Osteoblast (primary cell): ENCODE measurements around the gene CD53. TPM values are rescaled to one million over a fixed set of nuclear protein-coding genes. Genes with fewer than 3 reads are reported as not detected.

ENCODE experiments used
- DNase-seq: peaks from one replicate; pipeline ENCODE4 v3.0.0; 2011; ENCODE audit warnings: low spot score, mixed read lengths; ENCODE audit not compliant: insufficient read length; ENCODE audit errors: missing footprints
- H2AFZ ChIP-seq: 2 replicates; pipeline ENCODE4 v1.6.0; 2011; ENCODE audit warnings: mild to moderate bottlenecking, low read length
- H3K27ac ChIP-seq: 2 replicates; pipeline ENCODE4 v1.5.1; 2011; ENCODE audit warnings: mild to moderate bottlenecking, low read depth, low read length, moderate library complexity
- H3K27me3 ChIP-seq: 2 replicates; pipeline ENCODE4 v1.6.0; 2012; ENCODE audit warnings: mild to moderate bottlenecking, control low read depth, inconsistent platforms, low read length, moderate library complexity; ENCODE audit not compliant: insufficient read depth
- H3K36me3 ChIP-seq: 2 replicates; pipeline ENCODE4 v1.5.1; 2011; ENCODE audit warnings: mild to moderate bottlenecking, low read length, control low read depth, moderate library complexity; ENCODE audit not compliant: insufficient read depth
- H3K4me1 ChIP-seq: 2 replicates; pipeline ENCODE4 v1.5.1; 2011; ENCODE audit warnings: mild to moderate bottlenecking, low read length, control low read depth, moderate library complexity; ENCODE audit not compliant: insufficient read depth
- H3K4me2 ChIP-seq: 2 replicates; pipeline ENCODE4 v1.6.0; 2011; ENCODE audit warnings: mild to moderate bottlenecking, low read length; ENCODE audit not compliant: insufficient read depth
- H3K4me3 ChIP-seq: fragments of 200-600 bp; sonication (generic); 3 replicates; pipeline ENCODE4 v1.5.1; 2012; ENCODE audit warnings: mild to moderate bottlenecking, low read length, inconsistent platforms; ENCODE audit not compliant: insufficient read depth
- H3K79me2 ChIP-seq: 2 replicates; pipeline ENCODE4 v1.6.0; 2012; ENCODE audit warnings: mild to moderate bottlenecking, low read length, control low read depth, inconsistent platforms; ENCODE audit not compliant: insufficient read depth
- H3K9me3 ChIP-seq: 2 replicates; pipeline ENCODE4 v1.5.1; 2011; ENCODE audit warnings: low read depth, low read length, control low read depth
- H4K20me1 ChIP-seq: 2 replicates; pipeline ENCODE4 v1.6.0; 2012; ENCODE audit warnings: mild to moderate bottlenecking, low read length, control low read depth; ENCODE audit not compliant: insufficient read depth
- total RNA-seq: library from RNA; depleted of rRNA; stranded (reverse); fragments of >200 nt; gene quantifications from 2 replicates; pipeline ENCODE4 v1.2.3, GENCODE V29; 2012
- TF ChIP-seq, protein P1 (sequence below): IDR thresholded peaks from 2 replicates; pipeline ENCODE4 v1.5.1; 2011; ENCODE audit warnings: mild to moderate bottlenecking, low read depth, low read length, moderate library complexity; ENCODE audit errors: extremely low read depth

CD53 gene
- total RNA-seq, 1 donor: 0.36 TPM

DNA sequence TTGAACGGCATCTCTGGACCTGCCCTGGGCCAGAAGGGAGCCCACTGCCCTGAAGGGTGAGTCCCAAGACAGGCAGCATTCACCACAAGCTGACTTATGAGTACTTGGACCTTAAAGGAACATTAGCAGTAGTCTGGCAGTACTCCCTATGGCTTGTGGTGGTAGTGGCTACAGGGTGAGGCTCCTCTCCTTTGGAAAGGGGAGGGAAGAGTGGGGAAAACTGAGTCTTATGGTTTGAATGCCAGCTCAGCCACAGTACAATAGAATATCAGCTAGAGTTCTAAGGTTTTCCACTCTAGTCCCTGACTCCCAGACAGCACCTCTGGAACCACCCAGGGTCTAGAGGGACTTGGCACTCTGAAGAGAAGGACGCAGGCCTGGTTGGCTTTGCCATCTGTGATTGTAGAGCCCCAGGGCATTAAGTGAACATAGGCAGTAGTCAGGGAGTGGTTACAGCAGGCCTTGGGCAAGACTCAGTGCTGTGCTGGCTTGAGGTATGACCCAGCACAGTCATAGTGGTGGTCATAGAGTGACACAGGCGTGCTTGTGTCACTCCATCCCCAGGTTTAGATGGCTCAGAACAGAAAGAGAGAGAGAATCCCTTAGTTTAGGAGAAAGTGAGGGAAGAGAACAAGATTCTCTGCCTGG lies 31.0 kb downstream of the CD53 start:
- DNase-seq: no peak
- H2AFZ ChIP-seq: no peak overlapping the region
- no peak overlapping the region for H3K4me3 ChIP-seq
- H3K4me1 ChIP-seq: no peaks in the 10 kb centered on the region
- no peaks in the 10 kb centered on the region for H3K27me3 ChIP-seq
- H3K9me3 ChIP-seq: no peaks in the 10 kb centered on the region
- TF ChIP-seq, protein P1, sequence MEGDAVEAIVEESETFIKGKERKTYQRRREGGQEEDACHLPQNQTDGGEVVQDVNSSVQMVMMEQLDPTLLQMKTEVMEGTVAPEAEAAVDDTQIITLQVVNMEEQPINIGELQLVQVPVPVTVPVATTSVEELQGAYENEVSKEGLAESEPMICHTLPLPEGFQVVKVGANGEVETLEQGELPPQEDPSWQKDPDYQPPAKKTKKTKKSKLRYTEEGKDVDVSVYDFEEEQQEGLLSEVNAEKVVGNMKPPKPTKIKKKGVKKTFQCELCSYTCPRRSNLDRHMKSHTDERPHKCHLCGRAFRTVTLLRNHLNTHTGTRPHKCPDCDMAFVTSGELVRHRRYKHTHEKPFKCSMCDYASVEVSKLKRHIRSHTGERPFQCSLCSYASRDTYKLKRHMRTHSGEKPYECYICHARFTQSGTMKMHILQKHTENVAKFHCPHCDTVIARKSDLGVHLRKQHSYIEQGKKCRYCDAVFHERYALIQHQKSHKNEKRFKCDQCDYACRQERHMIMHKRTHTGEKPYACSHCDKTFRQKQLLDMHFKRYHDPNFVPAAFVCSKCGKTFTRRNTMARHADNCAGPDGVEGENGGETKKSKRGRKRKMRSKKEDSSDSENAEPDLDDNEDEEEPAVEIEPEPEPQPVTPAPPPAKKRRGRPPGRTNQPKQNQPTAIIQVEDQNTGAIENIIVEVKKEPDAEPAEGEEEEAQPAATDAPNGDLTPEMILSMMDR: no peak
- no peaks in the 10 kb centered on the region for H3K36me3 ChIP-seq
- no peaks in the 10 kb centered on the region for H3K79me2 ChIP-seq
- no peak overlapping the region for H3K27ac ChIP-seq
- H4K20me1 ChIP-seq: no peaks in the 10 kb centered on the region
- H3K4me2 ChIP-seq: no peak overlapping the region

DNA sequence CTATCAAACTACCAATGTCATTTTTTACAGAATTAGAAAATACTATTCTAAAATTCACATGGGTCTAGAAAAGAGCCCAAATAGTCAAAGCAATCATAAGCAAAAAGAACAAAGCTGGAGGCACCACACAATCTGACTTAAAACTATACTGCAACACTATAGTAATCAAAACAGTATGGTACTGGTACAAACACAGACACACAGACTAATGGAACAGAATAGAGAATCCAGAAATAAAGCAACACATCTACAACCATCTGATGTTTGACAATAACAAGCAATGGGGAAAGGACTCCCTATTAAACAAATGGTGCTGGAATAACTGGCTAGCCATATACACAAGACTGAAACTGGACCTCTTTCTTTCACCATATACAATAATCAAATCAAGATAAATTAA lies 39.8 kb downstream of the CD53 start:
- Histone ChIP-seq H3K79me2 (no peaks in the 10 kb centered on the region), H3K4me3 (no peak overlapping the region), H4K20me1 (no peaks in the 10 kb centered on the region), H2AFZ (no peak overlapping the region), H3K9me3 (no peaks in the 10 kb centered on the region), H3K27ac (no peak overlapping the region), H3K36me3 (no peaks in the 10 kb centered on the region), H3K27me3 (no peaks in the 10 kb centered on the region), H3K4me2 (no peak overlapping the region), H3K4me1 (no peaks in the 10 kb centered on the region)
- TF ChIP-seq, protein P1: no peak
- DNase-seq: no peak

DNA sequence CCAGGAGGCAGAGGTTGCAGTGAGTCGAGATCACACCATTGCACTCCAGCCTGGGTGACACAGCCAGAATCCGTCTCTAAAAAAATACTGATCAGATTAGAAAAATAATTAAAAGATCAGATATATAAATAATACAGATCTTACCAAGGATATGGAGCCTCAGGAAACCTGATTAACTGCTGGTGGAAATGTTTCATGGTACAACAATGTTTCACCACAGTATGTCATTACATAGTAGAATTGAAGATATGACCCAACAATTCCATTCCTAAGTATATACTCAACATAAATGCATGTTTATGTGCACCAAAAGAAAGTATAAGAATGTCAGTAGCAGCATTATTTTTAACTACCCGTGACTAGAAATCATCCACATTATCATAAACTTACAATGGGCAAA lies 41.7 kb downstream of the CD53 start:
- Histone ChIP-seq H2AFZ (no peak overlapping the region), H3K4me3 (no peak overlapping the region), H3K27me3 (no peaks in the 10 kb centered on the region), H3K79me2 (no peaks in the 10 kb centered on the region), H4K20me1 (no peaks in the 10 kb centered on the region), H3K4me2 (no peak overlapping the region), H3K36me3 (no peaks in the 10 kb centered on the region), H3K27ac (no peak overlapping the region), H3K4me1 (no peaks in the 10 kb centered on the region), H3K9me3 (no peaks in the 10 kb centered on the region)
- DNase-seq: no peak
- TF ChIP-seq, protein P1: no peak

DNA sequence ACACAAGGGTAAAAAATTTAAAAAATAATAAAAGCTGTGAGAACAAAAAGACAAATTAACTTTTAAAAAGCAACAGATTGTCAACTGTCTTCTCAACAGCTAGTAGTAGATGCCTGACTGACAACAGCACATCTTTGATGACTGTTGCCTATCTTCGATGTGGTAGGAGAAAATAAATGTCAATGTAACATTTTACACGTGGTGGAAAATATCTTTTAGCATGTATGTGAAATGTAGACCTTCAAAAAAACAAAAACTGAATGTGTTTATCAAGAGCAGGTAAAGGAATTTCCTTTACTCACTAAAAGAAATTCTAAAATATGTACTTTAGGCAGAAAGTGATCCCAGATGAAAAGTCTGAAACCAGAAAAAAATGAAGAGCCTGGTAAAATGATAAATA lies 42.9 kb downstream of the CD53 start:
- no peak overlapping the region for H3K4me2 ChIP-seq
- TF ChIP-seq, protein P1: no peak
- DNase-seq: no peak
- no peaks in the 10 kb centered on the region for H3K79me2 ChIP-seq
- no peak overlapping the region for H2AFZ ChIP-seq
- H3K4me1 ChIP-seq: no peaks in the 10 kb centered on the region
- H3K4me3 ChIP-seq: no peak overlapping the region
- H3K9me3 ChIP-seq: no peaks in the 10 kb centered on the region
- no peaks in the 10 kb centered on the region for H3K36me3 ChIP-seq
- no peaks in the 10 kb centered on the region for H3K27me3 ChIP-seq
- H3K27ac ChIP-seq: no peak overlapping the region
- no peaks in the 10 kb centered on the region for H4K20me1 ChIP-seq
